Measurements from ENCODE around the gene PEAK3. TPM values are rescaled to one million over a fixed set of nuclear protein-coding genes. Genes with fewer than 3 reads are reported as not detected.

PEAK3 gene
- total RNA-seq, 1 donor from 2014 or later: 0.50 TPM

DNA sequence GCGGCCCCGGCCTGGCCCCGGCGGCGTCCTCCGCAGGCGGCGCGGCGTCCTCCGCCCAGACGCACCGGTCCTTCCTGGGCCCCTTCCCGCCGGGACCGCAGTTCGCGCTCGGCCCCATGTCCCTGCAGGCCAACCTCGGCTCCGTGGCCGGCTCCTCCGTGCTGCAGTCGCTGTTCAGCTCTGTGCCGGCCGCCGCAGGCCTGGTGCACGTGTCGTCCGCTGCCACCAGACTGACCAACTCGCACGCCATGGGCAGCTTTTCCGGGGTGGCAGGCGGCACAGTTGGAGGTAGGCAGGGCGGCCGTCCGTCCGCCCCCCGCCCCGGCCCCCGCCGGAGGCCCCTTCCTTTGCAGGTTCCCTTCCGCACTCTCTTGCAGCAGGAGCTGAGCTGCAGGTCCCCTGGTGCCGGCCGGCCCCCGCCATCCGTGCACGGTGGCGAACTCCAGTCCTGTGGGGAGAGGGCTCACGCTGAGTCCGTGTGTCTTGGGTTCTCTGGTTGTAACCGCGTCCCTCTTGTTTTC, 55.1 kb downstream of the PEAK3 start:
- DNase-seq (ENCODE audit: low spot score): no peak
- no peaks in the 10 kb centered on the region for H3K27me3 Mint-ChIP-seq (ENCODE audit: low read depth)

DNA sequence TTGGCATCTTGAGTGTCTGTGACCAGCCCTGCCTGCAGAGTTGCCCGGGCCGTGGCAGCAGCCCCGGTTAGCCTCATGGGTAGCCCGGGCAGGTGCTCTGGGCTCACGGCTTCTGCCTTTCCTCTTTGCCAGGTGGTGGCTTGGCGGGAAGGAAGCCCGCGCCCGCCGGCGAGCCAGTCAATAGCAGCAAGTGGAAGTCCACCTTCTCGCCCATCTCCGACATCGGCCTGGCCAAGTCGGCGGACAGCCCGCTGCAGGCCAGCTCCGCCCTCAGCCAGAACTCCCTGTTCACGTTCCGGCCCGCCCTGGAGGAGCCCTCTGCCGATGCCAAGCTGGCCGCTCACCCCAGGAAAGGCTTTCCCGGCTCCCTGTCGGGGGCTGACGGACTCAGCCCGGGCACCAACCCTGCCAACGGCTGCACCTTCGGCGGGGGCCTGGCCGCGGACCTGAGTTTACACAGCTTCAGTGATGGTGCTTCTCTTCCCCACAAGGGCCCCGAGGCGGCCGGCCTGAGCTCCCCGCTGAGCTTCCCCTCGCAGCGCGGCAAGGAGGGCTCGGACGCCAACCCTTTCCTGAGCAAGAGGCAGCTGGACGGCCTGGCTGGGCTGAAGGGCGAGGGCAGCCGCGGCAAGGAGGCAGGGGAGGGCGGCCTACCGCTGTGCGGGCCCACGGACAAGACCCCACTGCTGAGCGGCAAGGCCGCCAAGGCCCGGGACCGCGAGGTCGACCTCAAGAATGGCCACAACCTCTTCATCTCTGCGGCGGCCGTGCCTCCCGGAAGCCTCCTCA, 55.7 kb downstream of the PEAK3 start:
- H3K27me3 Mint-ChIP-seq (ENCODE audit: low read depth): no peaks in the 10 kb centered on the region
- H3K27ac Mint-ChIP-seq (ENCODE audit: unreplicated experiment): no peak overlapping the region

More for the DNA sequence above, 55.1 kb downstream of the PEAK3 start:
- H3K4me3 Mint-ChIP-seq (ENCODE audit: unreplicated experiment): no peak overlapping the region
- peaks cover 4% of the 10 kb centered on the region for H3K4me1 Mint-ChIP-seq (ENCODE audit: low read depth)
- no peak overlapping the region for H3K27ac Mint-ChIP-seq (ENCODE audit: unreplicated experiment)
- TF ChIP-seq, protein P1, sequence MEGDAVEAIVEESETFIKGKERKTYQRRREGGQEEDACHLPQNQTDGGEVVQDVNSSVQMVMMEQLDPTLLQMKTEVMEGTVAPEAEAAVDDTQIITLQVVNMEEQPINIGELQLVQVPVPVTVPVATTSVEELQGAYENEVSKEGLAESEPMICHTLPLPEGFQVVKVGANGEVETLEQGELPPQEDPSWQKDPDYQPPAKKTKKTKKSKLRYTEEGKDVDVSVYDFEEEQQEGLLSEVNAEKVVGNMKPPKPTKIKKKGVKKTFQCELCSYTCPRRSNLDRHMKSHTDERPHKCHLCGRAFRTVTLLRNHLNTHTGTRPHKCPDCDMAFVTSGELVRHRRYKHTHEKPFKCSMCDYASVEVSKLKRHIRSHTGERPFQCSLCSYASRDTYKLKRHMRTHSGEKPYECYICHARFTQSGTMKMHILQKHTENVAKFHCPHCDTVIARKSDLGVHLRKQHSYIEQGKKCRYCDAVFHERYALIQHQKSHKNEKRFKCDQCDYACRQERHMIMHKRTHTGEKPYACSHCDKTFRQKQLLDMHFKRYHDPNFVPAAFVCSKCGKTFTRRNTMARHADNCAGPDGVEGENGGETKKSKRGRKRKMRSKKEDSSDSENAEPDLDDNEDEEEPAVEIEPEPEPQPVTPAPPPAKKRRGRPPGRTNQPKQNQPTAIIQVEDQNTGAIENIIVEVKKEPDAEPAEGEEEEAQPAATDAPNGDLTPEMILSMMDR (IDR thresholded peaks at IDR 0.05): no peak
- no peaks in the 10 kb centered on the region for H3K9me3 Mint-ChIP-seq (ENCODE audit: low read depth)
- peaks cover 10% of the 10 kb centered on the region for H3K36me3 Mint-ChIP-seq (ENCODE audit: low read depth)

DNA sequence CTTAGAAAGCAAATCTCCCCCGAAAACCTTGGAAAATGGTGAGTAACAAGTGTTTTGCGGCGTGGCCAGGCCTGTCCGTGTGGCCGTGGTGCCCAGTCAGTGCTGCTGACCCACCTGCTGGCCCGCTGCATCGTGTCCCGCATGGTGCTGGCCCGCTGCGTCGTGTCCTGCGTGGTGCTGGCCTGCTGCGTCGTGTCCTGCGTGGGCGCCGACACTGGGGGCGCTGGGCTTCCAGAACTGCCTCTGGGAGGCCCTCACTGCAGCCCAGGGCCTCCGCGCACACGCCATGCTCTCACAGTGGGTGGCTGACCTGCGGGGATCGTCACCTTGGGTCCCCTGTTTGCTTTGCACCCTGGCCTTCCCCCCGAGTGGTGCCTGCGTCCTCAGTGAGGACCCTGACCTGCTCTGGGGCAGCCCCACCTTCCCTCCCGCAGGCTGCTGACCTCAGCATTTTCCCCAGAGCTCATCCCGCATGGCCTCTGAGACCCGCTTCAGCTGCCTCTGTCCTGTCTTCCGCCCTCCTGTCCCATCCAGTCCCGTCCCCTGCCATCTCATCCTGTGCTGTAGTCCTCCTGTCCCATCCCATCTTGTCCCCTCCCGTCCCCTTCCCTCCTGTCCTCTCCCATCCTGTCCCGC, 56.4 kb downstream of the PEAK3 start:
- Mint-ChIP-seq H3K4me1 (ENCODE audit: low read depth) (peaks cover 9% of the 10 kb centered on the region), H3K27ac (ENCODE audit: unreplicated experiment) (no peak overlapping the region), H3K9me3 (ENCODE audit: low read depth) (no peaks in the 10 kb centered on the region), H3K27me3 (ENCODE audit: low read depth) (no peaks in the 10 kb centered on the region), H3K4me3 (ENCODE audit: unreplicated experiment) (no peak overlapping the region), H3K36me3 (ENCODE audit: low read depth) (peaks cover 13% of the 10 kb centered on the region)
- DNase-seq (ENCODE audit: low spot score): no peak
- TF ChIP-seq, protein P1 (IDR thresholded peaks at IDR 0.05): no peak

More for the DNA sequence above, 55.7 kb downstream of the PEAK3 start:
- H3K9me3 Mint-ChIP-seq (ENCODE audit: low read depth): no peaks in the 10 kb centered on the region
- H3K36me3 Mint-ChIP-seq (ENCODE audit: low read depth): peaks cover 10% of the 10 kb centered on the region
- TF ChIP-seq, protein P1 (IDR thresholded peaks at IDR 0.05): no peak
- DNase-seq (ENCODE audit: low spot score): no peak
- H3K4me1 Mint-ChIP-seq (ENCODE audit: low read depth): peaks cover 2% of the 10 kb centered on the region
- H3K4me3 Mint-ChIP-seq (ENCODE audit: unreplicated experiment): no peak overlapping the region

DNA sequence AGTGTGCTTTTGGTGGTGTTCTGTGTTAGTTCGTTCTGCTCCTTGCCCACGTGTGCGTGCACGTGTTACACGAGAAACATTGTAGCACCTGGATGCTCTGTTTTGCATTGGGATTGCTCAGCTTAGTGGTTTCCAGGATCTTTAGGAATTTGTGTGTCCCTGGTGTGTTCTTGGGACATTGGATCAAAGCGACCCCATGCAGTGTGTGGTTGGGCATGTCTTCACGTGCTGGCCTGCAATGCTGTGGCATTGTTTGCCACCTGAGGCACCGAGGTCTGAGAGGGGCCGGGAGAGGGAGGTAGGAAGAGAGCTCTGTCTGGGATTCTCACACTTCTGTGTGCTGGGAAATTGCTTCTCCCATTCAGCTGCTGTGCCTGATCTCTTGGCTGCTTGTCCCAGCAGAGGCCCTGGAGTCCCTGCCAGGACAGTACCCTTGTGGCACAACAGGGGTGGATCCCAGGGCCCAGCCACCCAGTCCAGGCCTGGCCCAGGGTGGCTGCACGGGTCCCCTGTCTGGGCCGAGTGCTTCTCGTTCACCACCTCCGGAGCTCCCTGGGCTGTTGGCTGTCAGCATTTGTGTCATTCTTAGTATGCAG, 57.1 kb downstream of the PEAK3 start:
- no peak for DNase-seq (ENCODE audit: low spot score)
- Mint-ChIP-seq H3K4me1 (ENCODE audit: low read depth) (peaks cover 10% of the 10 kb centered on the region), H3K9me3 (ENCODE audit: low read depth) (no peaks in the 10 kb centered on the region), H3K27me3 (ENCODE audit: low read depth) (no peaks in the 10 kb centered on the region), H3K4me3 (ENCODE audit: unreplicated experiment) (no peak overlapping the region), H3K27ac (ENCODE audit: unreplicated experiment) (no peak overlapping the region), H3K36me3 (ENCODE audit: low read depth) (peaks cover 16% of the 10 kb centered on the region)
- TF ChIP-seq, protein P1 (IDR thresholded peaks at IDR 0.05): no peak

Small RNA genes within 50 kb of the gene (microRNA-seq; reads per million reads assigned to microRNA genes)
- gene MIR1227 (ENCODE audit: borderline number of aligned reads): 5.5 reads per million, percentile 4 among the genes with 10 or more reads in this experiment
- not detected for gene MIR4321 (ENCODE audit: borderline number of aligned reads)

Other genes starting within 250 kb of the PEAK3 start
- gene MKNK2, start 230.9 kb downstream of the PEAK3 start, total RNA-seq: 32.8 to 127 TPM (median 125 TPM) in 3 replicates
- gene MOB3A, start 185.8 kb downstream of the PEAK3 start, total RNA-seq: 34.6 to 48.0 TPM (median 45.5 TPM) in 3 replicates
- gene IZUMO4, start 185.3 kb downstream of the PEAK3 start, total RNA-seq: 2.4 to 3.9 TPM (median 3.2 TPM) in 3 replicates
- gene AP3D1, start 130.6 kb downstream of the PEAK3 start, total RNA-seq: 139 to 157 TPM (median 144 TPM) in 3 replicates
- 24.0 to 26.2 TPM (median 24.9 TPM) in 3 replicates for gene DOT1L, start 118.2 kb downstream of the PEAK3 start, total RNA-seq
- 36.6 to 45.4 TPM (median 42.4 TPM) in 3 replicates for gene PLEKHJ1, start 45.8 kb downstream of the PEAK3 start, total RNA-seq
- 71.2 to 81.5 TPM (median 74.9 TPM) in 3 replicates for gene SF3A2, start 45.4 kb downstream of the PEAK3 start, total RNA-seq
- gene AMH, start 32.9 kb downstream of the PEAK3 start, total RNA-seq: 10.2 to 18.8 TPM (median 10.8 TPM) in 3 replicates
- 0.42 to 0.51 TPM in 2 of 3 replicates, not detected in the other for gene JSRP1, start 25.8 kb downstream of the PEAK3 start, total RNA-seq
- 0.15 to 0.48 TPM in 2 of 3 replicates, not detected in the other for gene LINGO3, start 26.0 kb upstream of the PEAK3 start, total RNA-seq
- 73.9 to 88.1 TPM (median 76.2 TPM) in 3 replicates for gene LSM7, start 46.4 kb upstream of the PEAK3 start, total RNA-seq
- gene SPPL2B, start 46.5 kb upstream of the PEAK3 start, total RNA-seq: 48.9 to 67.0 TPM (median 51.4 TPM) in 3 replicates
- gene TMPRSS9, start 78.1 kb upstream of the PEAK3 start, total RNA-seq: 0.15 to 0.26 TPM in 2 of 3 replicates, not detected in the other
- 74.6 to 100 TPM (median 76.1 TPM) in 3 replicates for gene TIMM13, start 145.4 kb upstream of the PEAK3 start, total RNA-seq
- gene LMNB2, start 174.8 kb upstream of the PEAK3 start, total RNA-seq: 35.5 to 56.0 TPM (median 36.6 TPM) in 3 replicates
- gene GADD45B, start 194.0 kb upstream of the PEAK3 start, total RNA-seq: 177 to 258 TPM (median 181 TPM) in 3 replicates